HUES64 (cell line): Measurements from ENCODE around the gene THSD4.

Experiments
- H3K27ac ChIP-seq: 2 replicates; pipeline ENCODE4 v1.7.0; 2013; ENCODE audit warnings: low read depth, low read length, inconsistent platforms
- H3K27me3 ChIP-seq: 2 replicates; pipeline ENCODE4 v1.6.1; 2013; ENCODE audit warnings: mild to moderate bottlenecking, low read length; ENCODE audit not compliant: insufficient read depth
- H3K36me3 ChIP-seq: 2 replicates; pipeline ENCODE4 v1.6.1; 2013; ENCODE audit warnings: mild to moderate bottlenecking, low read length; ENCODE audit not compliant: insufficient read depth
- H3K4me1 ChIP-seq: 2 replicates; pipeline ENCODE4 v1.6.1; 2013; ENCODE audit warnings: mild to moderate bottlenecking, low read length, moderate library complexity; ENCODE audit not compliant: insufficient read depth
- H3K4me3 ChIP-seq: 2 replicates; pipeline ENCODE4 v1.5.1; 2013; ENCODE audit warnings: mild to moderate bottlenecking, low read length, moderate library complexity
- H3K9ac ChIP-seq: 2 replicates; pipeline ENCODE4 v1.6.1; 2013; ENCODE audit warnings: mild to moderate bottlenecking, low read depth, low read length
- H3K9me3 ChIP-seq: 2 replicates; pipeline ENCODE4 v1.6.1; 2013; ENCODE audit warnings: low read depth, low read length; ENCODE audit not compliant: insufficient read depth
- WGBS: fragments of 150-250, 120-280 bp; methylation state at CpG from one replicate; pipeline ENCODE4 v1.1.7; 2013; ENCODE audit warnings: missing lambda C conversion rate; 5-methylcytosine and 5-hydroxymethylcytosine counted together

THSD4 gene

GRCh38 chr15:71623111-71623510 is 507.8 kb downstream of the THSD4 start:
- Histone ChIP-seq H3K36me3 (no peaks in the 10 kb centered on the region), H3K4me3 (no peak overlapping the region), H3K27ac (no peak overlapping the region), H3K9ac (no peak overlapping the region), H3K4me1 (peaks cover 2% of the 10 kb centered on the region; the same call in 1 of the 2 replicates), H3K27me3 (no peaks in the 10 kb centered on the region), H3K9me3 (no peaks in the 10 kb centered on the region)
- WGBS, result 95% methylated on average over 4 of the region's 4 CpGs

- no peaks in the 10 kb centered on the region for H3K36me3 ChIP-seq
- peaks cover 21% of the 10 kb centered on the region for H3K4me1 ChIP-seq
- no peaks in the 10 kb centered on the region for H3K27me3 ChIP-seq
- H3K9ac ChIP-seq, result no peak overlapping the region
- H3K27ac ChIP-seq, result no peak overlapping the region
- H3K9me3 ChIP-seq, result no peaks in the 10 kb centered on the region
- no peak overlapping the region for H3K4me3 ChIP-seq
- WGBS, result 91% methylated on average over 4 of the region's 4 CpGs
Observed at GRCh38 chr15:71626596-71627088, 511.4 kb downstream of the THSD4 start.

GRCh38 chr15:71627188-71627587 is 511.9 kb downstream of the THSD4 start:
- Histone ChIP-seq H3K9me3 (no peaks in the 10 kb centered on the region), H3K4me3 (no peak overlapping the region), H3K9ac (no peak overlapping the region), H3K36me3 (no peaks in the 10 kb centered on the region), H3K27me3 (no peaks in the 10 kb centered on the region), H3K4me1 (peaks cover 21% of the 10 kb centered on the region), H3K27ac (no peak overlapping the region)
- WGBS, result 97% methylated on average over 2 of the region's 2 CpGs

- Histone ChIP-seq H3K4me1 (peaks cover 21% of the 10 kb centered on the region), H3K4me3 (no peak overlapping the region), H3K27me3 (no peaks in the 10 kb centered on the region), H3K9me3 (no peaks in the 10 kb centered on the region), H3K36me3 (no peaks in the 10 kb centered on the region), H3K27ac (no peak overlapping the region), H3K9ac (no peak overlapping the region)
- 97% methylated on average over 3 of the region's 3 CpGs for WGBS
Observed at GRCh38 chr15:71627604-71628003, 512.3 kb downstream of the THSD4 start.

GRCh38 chr15:71628988-71629770 is 513.9 kb downstream of the THSD4 start:
- H3K4me1 ChIP-seq, result peaks cover 21% of the 10 kb centered on the region
- no peak overlapping the region for H3K9ac ChIP-seq
- H3K4me3 ChIP-seq, result no peak overlapping the region
- WGBS, result 84% methylated on average over 10 of the region's 11 CpGs
- no peaks in the 10 kb centered on the region for H3K27me3 ChIP-seq
- H3K27ac ChIP-seq, result no peak overlapping the region
- no peaks in the 10 kb centered on the region for H3K36me3 ChIP-seq
- H3K9me3 ChIP-seq, result no peaks in the 10 kb centered on the region

GRCh38 chr15:71629781-71630474 is 514.7 kb downstream of the THSD4 start:
- H3K4me3 ChIP-seq, result no peak overlapping the region
- H3K9me3 ChIP-seq, result no peaks in the 10 kb centered on the region
- H3K27me3 ChIP-seq, result no peaks in the 10 kb centered on the region
- no peak overlapping the region for H3K9ac ChIP-seq
- no peak overlapping the region for H3K27ac ChIP-seq
- H3K36me3 ChIP-seq, result no peaks in the 10 kb centered on the region
- WGBS, result 67% methylated on average over 9 of the region's 9 CpGs
- peaks cover 29% of the 10 kb centered on the region for H3K4me1 ChIP-seq

- H3K36me3 ChIP-seq, result no peaks in the 10 kb centered on the region
- no peaks in the 10 kb centered on the region for H3K9me3 ChIP-seq
- H3K4me1 ChIP-seq, result peaks cover 34% of the 10 kb centered on the region
- no peak overlapping the region for H3K4me3 ChIP-seq
- H3K9ac ChIP-seq, result no peak overlapping the region
- no peak overlapping the region for H3K27ac ChIP-seq
- no peaks in the 10 kb centered on the region for H3K27me3 ChIP-seq
- 96% methylated on average over 2 of the region's 2 CpGs for WGBS
Observed at GRCh38 chr15:71630475-71630809, 515.2 kb downstream of the THSD4 start.

GRCh38 chr15:71632576-71633195 is 517.4 kb downstream of the THSD4 start:
- 88% methylated on average over 3 of the region's 3 CpGs for WGBS
- H3K9ac ChIP-seq, result no peak overlapping the region
- no peaks in the 10 kb centered on the region for H3K9me3 ChIP-seq
- no peaks in the 10 kb centered on the region for H3K36me3 ChIP-seq
- peaks cover 34% of the 10 kb centered on the region for H3K4me1 ChIP-seq
- no peaks in the 10 kb centered on the region for H3K27me3 ChIP-seq
- H3K4me3 ChIP-seq, result no peak overlapping the region
- no peak overlapping the region for H3K27ac ChIP-seq

- Histone ChIP-seq H3K27me3 (no peaks in the 10 kb centered on the region), H3K9ac (no peak overlapping the region), H3K4me3 (no peak overlapping the region), H3K4me1 (peaks cover 14% of the 10 kb centered on the region), H3K36me3 (no peaks in the 10 kb centered on the region), H3K27ac (no peak overlapping the region; the same call in 1 of the 2 replicates), H3K9me3 (no peaks in the 10 kb centered on the region)
- WGBS, result 51% methylated on average over 6 of the region's 6 CpGs
Observed at GRCh38 chr15:71634820-71635560, 519.7 kb downstream of the THSD4 start.

GRCh38 chr15:71635735-71636134 is 520.5 kb downstream of the THSD4 start:
- H3K9ac ChIP-seq, result no peak overlapping the region
- no peak overlapping the region for H3K27ac ChIP-seq
- peaks cover 13% of the 10 kb centered on the region for H3K4me1 ChIP-seq
- no peaks in the 10 kb centered on the region for H3K36me3 ChIP-seq
- no peak overlapping the region for H3K4me3 ChIP-seq
- H3K9me3 ChIP-seq, result no peaks in the 10 kb centered on the region
- H3K27me3 ChIP-seq, result no peaks in the 10 kb centered on the region
- 89% methylated on average over 2 of the region's 2 CpGs for WGBS

GRCh38 chr15:71638876-71639275 is 523.6 kb downstream of the THSD4 start:
- Histone ChIP-seq H3K4me1 (peaks cover 13% of the 10 kb centered on the region), H3K36me3 (no peaks in the 10 kb centered on the region), H3K9me3 (no peaks in the 10 kb centered on the region), H3K9ac (no peak overlapping the region), H3K27ac (no peak overlapping the region), H3K27me3 (no peaks in the 10 kb centered on the region), H3K4me3 (no peak overlapping the region)
- WGBS, result 94% methylated on average over 1 of the region's 1 CpG
